Stomach (tissue), 4 donors: ENCODE data around the gene NEDD4L.

Source experiments
- EP300 ChIP-seq: sonication (generic); formaldehyde crosslinking; IDR thresholded peaks from one replicate; pipeline ENCODE4 v1.6.1; 2017; ENCODE audit warnings: antibody characterized with exemption
- POLR2A ChIP-seq, 4 donors: fragments of 450-650 bp; IDR thresholded peaks; one replicate each; pipeline ENCODE4 v1.6.1; 2016; ENCODE audit warnings: antibody characterized with exemption in 4 of 4, control low read depth in 2 of 4, mild to moderate bottlenecking in 1 of 4, moderate library complexity in 1 of 4
- POLR2AphosphoS5 ChIP-seq, 3 donors: sonication (generic); formaldehyde crosslinking; IDR thresholded peaks; one replicate each; pipeline ENCODE4 v1.6.1; 2016; ENCODE audit warnings: antibody characterized with exemption in 3 of 3
- TF ChIP-seq, protein P1 (sequence below), 7 experiments: fragments of 450-650 bp in 4 of 7; fragments of 200-600 bp in 3 of 7; sonication (generic) in 3 of 7; IDR thresholded peaks; one replicate each; pipeline ENCODE4 v1.5.1; 2016 to 2019; ENCODE audit warnings: antibody characterized with exemption in 7 of 7, control low read depth in 2 of 7, mild to moderate bottlenecking in 1 of 7

GRCh38 chr18:58055890-58056558 lies 12.0 kb downstream of the NEDD4L start:
- TF ChIP-seq, protein P1, sequence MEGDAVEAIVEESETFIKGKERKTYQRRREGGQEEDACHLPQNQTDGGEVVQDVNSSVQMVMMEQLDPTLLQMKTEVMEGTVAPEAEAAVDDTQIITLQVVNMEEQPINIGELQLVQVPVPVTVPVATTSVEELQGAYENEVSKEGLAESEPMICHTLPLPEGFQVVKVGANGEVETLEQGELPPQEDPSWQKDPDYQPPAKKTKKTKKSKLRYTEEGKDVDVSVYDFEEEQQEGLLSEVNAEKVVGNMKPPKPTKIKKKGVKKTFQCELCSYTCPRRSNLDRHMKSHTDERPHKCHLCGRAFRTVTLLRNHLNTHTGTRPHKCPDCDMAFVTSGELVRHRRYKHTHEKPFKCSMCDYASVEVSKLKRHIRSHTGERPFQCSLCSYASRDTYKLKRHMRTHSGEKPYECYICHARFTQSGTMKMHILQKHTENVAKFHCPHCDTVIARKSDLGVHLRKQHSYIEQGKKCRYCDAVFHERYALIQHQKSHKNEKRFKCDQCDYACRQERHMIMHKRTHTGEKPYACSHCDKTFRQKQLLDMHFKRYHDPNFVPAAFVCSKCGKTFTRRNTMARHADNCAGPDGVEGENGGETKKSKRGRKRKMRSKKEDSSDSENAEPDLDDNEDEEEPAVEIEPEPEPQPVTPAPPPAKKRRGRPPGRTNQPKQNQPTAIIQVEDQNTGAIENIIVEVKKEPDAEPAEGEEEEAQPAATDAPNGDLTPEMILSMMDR (IDR thresholded peaks at IDR 0.05), result no peak
- TF ChIP-seq POLR2AphosphoS5 (IDR thresholded peaks at IDR 0.05) (no peak), POLR2A (IDR thresholded peaks at IDR 0.05) (no peak), EP300 (no peak)
